Measurements from ENCODE around the gene PWWP2B.

GRCh38 chr10:132415956-132416355, 19.0 kb downstream of the PWWP2B start:
- TF ChIP-seq SP1 (IDR thresholded peaks at IDR 0.05), result no peak
- TF ChIP-seq FOXA1 (IDR thresholded peaks at IDR 0.05), result no peak
- TF ChIP-seq FOXK2 (IDR thresholded peaks at IDR 0.05), result no peak
- no peak for TF ChIP-seq HDGF (IDR thresholded peaks at IDR 0.05; ENCODE audit: borderline replicate concordance)
- no peak for TF ChIP-seq L3MBTL2 (conservative IDR thresholded peaks at IDR 0.05)
- no peak for TF ChIP-seq BHLHE40 (IDR thresholded peaks at IDR 0.05; ENCODE audit: borderline replicate concordance)
- TF ChIP-seq CTBP1 (IDR thresholded peaks at IDR 0.05; ENCODE audit: borderline replicate concordance), result no peak

All from HEK293T (cell line).